Astrocyte of the spinal cord (primary cell): ENCODE results near the gene SPX.

Experiments used
- DNase-seq: peaks from one replicate; pipeline ENCODE4 v3.0.0; 2011; ENCODE audit warnings: low read depth, low spot score
- H3K4me3 ChIP-seq: 2 replicates; pipeline ENCODE4 v1.5.1; 2011; ENCODE audit warnings: low read depth, mild to moderate bottlenecking, low read length, moderate library complexity
- CTCF ChIP-seq: IDR thresholded peaks from 2 replicates; pipeline ENCODE4 v1.5.1; 2012; ENCODE audit warnings: low read depth, mild to moderate bottlenecking, low read length, inconsistent platforms
- in situ Hi-C: cut with HindIII; loops from 2 replicates; pipeline ENCODE4 v1.10.0; 2017; ENCODE audit warnings: low sequenced_read_pairs

Gene SPX

GRCh38 chr12:21577516-21577915 is 51.4 kb downstream of the SPX start:
- TF ChIP-seq CTCF = no peak
- no peak overlapping the region for H3K4me3 ChIP-seq

GRCh38 chr12:21580748-21581516 is 54.8 kb downstream of the SPX start:
- no peak overlapping the region for H3K4me3 ChIP-seq
- DNase-seq = no peak
- in situ Hi-C loops = no loop called here
- no peak for TF ChIP-seq CTCF

More at GRCh38 chr12:21577516-21577915, 51.4 kb downstream of the SPX start:
- no peak for DNase-seq
- in situ Hi-C loops = no loop called here
